Liver (tissue), 9 donors: ENCODE data around the gene ATP7B. TPM values are rescaled to one million over a fixed set of nuclear protein-coding genes. Genes with fewer than 3 reads are reported as not detected.
A peak's percentile ranks its signal among the peaks of the same experiment; 100 is the strongest.

ENCODE experiments used
- DNase-seq: peaks from one replicate; pipeline ENCODE4 v3.0.0-alpha.2; 2017; ENCODE audit warnings: low spot score
- H3K27ac ChIP-seq, 2 donors: one replicate each; pipeline ENCODE4 v1.7.0; 2013; ENCODE audit warnings: inconsistent platforms in 2 of 2, low read length in 2 of 2, control low read depth in 1 of 2, low read depth in 1 of 2, mild to moderate bottlenecking in 1 of 2
- H3K27me3 ChIP-seq, 4 donors: one replicate each; pipeline versions ENCODE4 v1.6.1 to v1.7.0; 2013; ENCODE audit warnings: low read length in 3 of 4, inconsistent platforms in 1 of 4, mild to moderate bottlenecking in 1 of 4, moderate library complexity in 1 of 4; ENCODE audit not compliant: control insufficient read depth in 4 of 4, insufficient read depth in 4 of 4
- H3K36me3 ChIP-seq, 4 donors: one replicate each; pipeline versions ENCODE4 v1.6.1 to v1.7.0; 2013; ENCODE audit warnings: low read length in 3 of 4, mild to moderate bottlenecking in 3 of 4, low read depth in 1 of 4, moderate library complexity in 1 of 4; ENCODE audit not compliant: control insufficient read depth in 4 of 4, insufficient read depth in 3 of 4
- H3K4me1 ChIP-seq, 4 donors: one replicate each; pipeline versions ENCODE4 v1.6.1 to v1.7.0; 2013; ENCODE audit warnings: low read length in 3 of 4, mild to moderate bottlenecking in 3 of 4, moderate library complexity in 1 of 4; ENCODE audit not compliant: control insufficient read depth in 4 of 4, insufficient read depth in 4 of 4
- H3K4me3 ChIP-seq, 3 donors: one replicate each; pipeline versions ENCODE4 v1.6.1 to v1.7.0; 2013; ENCODE audit warnings: low read length in 3 of 3, control low read depth in 1 of 3, low read depth in 1 of 3, mild to moderate bottlenecking in 1 of 3
- H3K9ac ChIP-seq, 2 donors: one replicate each; pipeline ENCODE4 v1.7.0; 2013; ENCODE audit warnings: low read length in 2 of 2, mild to moderate bottlenecking in 2 of 2, moderate library complexity in 2 of 2, control low read depth in 1 of 2, low read depth in 1 of 2
- H3K9me3 ChIP-seq, 4 donors: one replicate each; pipeline versions ENCODE4 v1.6.1 to v1.7.0; 2013; ENCODE audit warnings: low read length in 3 of 4; ENCODE audit not compliant: control insufficient read depth in 4 of 4
- EGR1 ChIP-seq, 2 donors: IDR thresholded peaks; 2 replicates each; pipeline ENCODE4 v1.6.1; 2016 to 2018; ENCODE audit warnings: antibody characterized with exemption in 2 of 2, low read depth in 2 of 2
- FOXA1 ChIP-seq: IDR thresholded peaks from 2 replicates; pipeline ENCODE4 v1.6.1; 2016; ENCODE audit warnings: antibody characterized with exemption
- FOXA2 ChIP-seq: IDR thresholded peaks from 2 replicates; pipeline ENCODE4 v1.6.1; 2016; ENCODE audit warnings: antibody characterized with exemption
- GABPA ChIP-seq, 2 donors: IDR thresholded peaks in 1 of 2; conservative IDR thresholded peaks in 1 of 2; 2 replicates each; pipeline ENCODE4 v1.6.1; 2016; ENCODE audit warnings: antibody characterized with exemption in 2 of 2, mild to moderate bottlenecking in 1 of 2, moderate library complexity in 1 of 2
- HNF4A ChIP-seq, 2 donors: conservative IDR thresholded peaks; 2 replicates each; pipeline ENCODE4 v1.6.1; 2016; ENCODE audit warnings: antibody characterized with exemption in 2 of 2, mild to moderate bottlenecking in 2 of 2
- HNF4G ChIP-seq: IDR thresholded peaks from 2 replicates; pipeline ENCODE4 v1.6.1; 2016; ENCODE audit warnings: antibody characterized with exemption
- JUND ChIP-seq, 2 donors: IDR thresholded peaks; 2 replicates each; pipeline ENCODE4 v1.6.1; 2016; ENCODE audit warnings: antibody characterized with exemption in 2 of 2
- NR2F2 ChIP-seq: IDR thresholded peaks from 2 replicates; pipeline ENCODE4 v1.6.1; 2016; ENCODE audit warnings: antibody characterized with exemption
- RAD21 ChIP-seq, 2 donors: IDR thresholded peaks; 2 replicates each; pipeline ENCODE4 v1.6.1; 2016; ENCODE audit warnings: antibody characterized with exemption in 2 of 2, mild to moderate bottlenecking in 2 of 2
- RXRA ChIP-seq, 2 donors: IDR thresholded peaks; 2 replicates each; pipeline ENCODE4 v1.6.1; 2017 to 2018; ENCODE audit warnings: antibody characterized with exemption in 2 of 2, mild to moderate bottlenecking in 1 of 2
- SP1 ChIP-seq: IDR thresholded peaks from 2 replicates; pipeline ENCODE4 v1.6.1; 2018; ENCODE audit warnings: antibody characterized with exemption, mild to moderate bottlenecking
- TAF1 ChIP-seq: conservative IDR thresholded peaks from 2 replicates; pipeline ENCODE4 v1.6.1; 2016; ENCODE audit warnings: antibody characterized with exemption, mild to moderate bottlenecking
- YY1 ChIP-seq: IDR thresholded peaks from 2 replicates; pipeline ENCODE4 v1.6.1; 2016; ENCODE audit warnings: antibody characterized with exemption, mild to moderate bottlenecking
- WGBS: extraction: QIAGEN DNeasy Blood & Tissue Kit; methylation state at CpG from one replicate; pipeline ENCODE4 v1.1.7; 2013; 5-methylcytosine and 5-hydroxymethylcytosine counted together
- polyA plus RNA-seq, 2 donors: library from polyadenylated mRNA; stranded (reverse) in 1 of 2; unstranded in 1 of 2; fragments of 200-250 nt in 1 of 2; fragments of >200 nt in 1 of 2; fragmentation: Nextera tagmentation in 1 of 2; extraction: Ambion mirVana in 1 of 2; gene quantifications; one replicate each; pipeline versions ENCODE4 v1.2.1 to v1.2.3, GENCODE V29; 2013 to 2015
- total RNA-seq, 2 donors: library from RNA; depleted of rRNA; stranded (reverse); fragments of >200 nt; gene quantifications; one replicate each; pipeline ENCODE4 v1.2.3, GENCODE V29; 2014
- TF ChIP-seq, protein P1 (sequence below): IDR thresholded peaks from 2 replicates; pipeline ENCODE4 v1.6.1; 2016; ENCODE audit warnings: antibody characterized with exemption, mild to moderate bottlenecking
- TF ChIP-seq, protein P2 (sequence below): fragments of 150-350 bp; IDR thresholded peaks from 2 replicates; pipeline ENCODE4 v1.5.1; 2017; ENCODE audit warnings: improper control_type of control experiment, low read depth, low read length; ENCODE audit not compliant: missing input control
- TF ChIP-seq, protein P3 (sequence below): IDR thresholded peaks from 2 replicates; pipeline ENCODE4 v1.6.1; 2016; ENCODE audit warnings: antibody characterized with exemption
- TF ChIP-seq, protein P4 (sequence below): IDR thresholded peaks from 2 replicates; pipeline ENCODE4 v1.6.1; 2016; ENCODE audit warnings: antibody characterized with exemption
- TF ChIP-seq, protein P5 (sequence below): IDR thresholded peaks from 2 replicates; pipeline ENCODE4 v1.6.1; 2016; ENCODE audit warnings: antibody characterized with exemption
- donor health status: healthy.
- donor health status: healthy.
- donor health status: healthy.
- donor health status: healthy.
- donor health status: healthy.

Gene ATP7B
- total and polyA plus RNA-seq, 4 donors: 8.0 to 37.7 (median 22.1) TPM

DNA sequence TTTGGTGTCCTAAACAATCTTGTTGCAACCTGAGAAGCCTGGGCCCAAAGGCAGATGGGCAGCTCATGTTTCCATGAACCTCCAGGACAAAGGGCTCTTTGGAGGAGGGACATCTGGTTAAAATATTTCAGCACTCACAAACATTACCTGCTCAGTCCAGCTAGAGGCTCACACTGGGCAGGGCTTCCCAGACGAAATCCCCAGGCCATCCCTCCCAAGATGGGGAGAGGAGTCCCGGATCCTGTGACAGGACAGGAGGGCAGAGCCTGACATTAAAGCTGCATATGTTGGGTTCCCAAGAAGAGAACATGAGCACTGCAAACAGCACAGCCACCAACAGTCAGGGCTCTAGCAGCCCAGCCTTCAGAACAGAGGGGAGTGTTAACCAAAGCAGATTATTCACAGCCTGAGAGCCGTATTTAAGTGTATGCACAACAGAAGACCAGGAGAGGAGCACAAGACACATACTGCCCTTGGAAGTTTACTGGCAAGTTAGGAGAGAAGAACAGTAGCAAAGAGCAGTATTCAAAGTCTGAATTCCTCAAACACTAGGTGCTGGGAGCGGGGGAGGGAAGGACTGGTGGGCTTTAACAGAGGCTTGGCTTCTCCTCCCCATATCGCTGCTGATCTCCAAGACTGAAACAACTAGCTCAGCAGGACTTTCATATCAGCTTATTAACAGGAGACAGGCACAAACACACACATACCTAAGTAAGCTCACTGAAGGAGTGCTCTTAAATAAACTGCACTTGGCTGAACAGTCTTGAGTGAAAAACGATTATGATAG is 12.3 kb downstream of the ATP7B start:
- Histone ChIP-seq H3K27me3 (no peaks in the 10 kb centered on the region), H3K9ac (peak overlapping the region in 1 of 2 donors; percentile 44), H3K9me3 (no peaks in the 10 kb centered on the region), H3K36me3 (no peaks in the 10 kb centered on the region), H3K4me3 (no peak overlapping the region), H3K4me1 (peaks cover 10 to 54% (median 53%) of the 10 kb centered on the region in 4 donors), H3K27ac (peak overlapping the region; percentile 69 to 72)
- WGBS: 32% methylated on average over 6 of the region's 6 CpGs
- no peak for DNase-seq
- TF ChIP-seq, protein P1, sequence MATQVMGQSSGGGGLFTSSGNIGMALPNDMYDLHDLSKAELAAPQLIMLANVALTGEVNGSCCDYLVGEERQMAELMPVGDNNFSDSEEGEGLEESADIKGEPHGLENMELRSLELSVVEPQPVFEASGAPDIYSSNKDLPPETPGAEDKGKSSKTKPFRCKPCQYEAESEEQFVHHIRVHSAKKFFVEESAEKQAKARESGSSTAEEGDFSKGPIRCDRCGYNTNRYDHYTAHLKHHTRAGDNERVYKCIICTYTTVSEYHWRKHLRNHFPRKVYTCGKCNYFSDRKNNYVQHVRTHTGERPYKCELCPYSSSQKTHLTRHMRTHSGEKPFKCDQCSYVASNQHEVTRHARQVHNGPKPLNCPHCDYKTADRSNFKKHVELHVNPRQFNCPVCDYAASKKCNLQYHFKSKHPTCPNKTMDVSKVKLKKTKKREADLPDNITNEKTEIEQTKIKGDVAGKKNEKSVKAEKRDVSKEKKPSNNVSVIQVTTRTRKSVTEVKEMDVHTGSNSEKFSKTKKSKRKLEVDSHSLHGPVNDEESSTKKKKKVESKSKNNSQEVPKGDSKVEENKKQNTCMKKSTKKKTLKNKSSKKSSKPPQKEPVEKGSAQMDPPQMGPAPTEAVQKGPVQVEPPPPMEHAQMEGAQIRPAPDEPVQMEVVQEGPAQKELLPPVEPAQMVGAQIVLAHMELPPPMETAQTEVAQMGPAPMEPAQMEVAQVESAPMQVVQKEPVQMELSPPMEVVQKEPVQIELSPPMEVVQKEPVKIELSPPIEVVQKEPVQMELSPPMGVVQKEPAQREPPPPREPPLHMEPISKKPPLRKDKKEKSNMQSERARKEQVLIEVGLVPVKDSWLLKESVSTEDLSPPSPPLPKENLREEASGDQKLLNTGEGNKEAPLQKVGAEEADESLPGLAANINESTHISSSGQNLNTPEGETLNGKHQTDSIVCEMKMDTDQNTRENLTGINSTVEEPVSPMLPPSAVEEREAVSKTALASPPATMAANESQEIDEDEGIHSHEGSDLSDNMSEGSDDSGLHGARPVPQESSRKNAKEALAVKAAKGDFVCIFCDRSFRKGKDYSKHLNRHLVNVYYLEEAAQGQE: peak; percentile 67
- TF ChIP-seq NR2F2 (no peak), GABPA (IDR thresholded peaks at IDR 0.05 in 1 of 2, conservative IDR thresholded peaks at IDR 0.05 in 1 of 2) (no peak), RXRA (IDR thresholded peaks at IDR 0.05) (peak in 1 of 2 donors; percentile 66), FOXA2 (peak; percentile 6), TAF1 (peak; percentile 79), FOXA1 (no peak), RAD21 (IDR thresholded peaks at IDR 0.05) (peak; percentile 9 to 34), JUND (IDR thresholded peaks at IDR 0.05) (no peak), HNF4G (peak; percentile 12), SP1 (peak; percentile 54), EGR1 (IDR thresholded peaks at IDR 0.05; ENCODE audit: low read depth in 2 of 2) (no peak), YY1 (peak; percentile 42), HNF4A (conservative IDR thresholded peaks at IDR 0.05) (peak; percentile 76 to 89)
- TF ChIP-seq, protein P2, sequence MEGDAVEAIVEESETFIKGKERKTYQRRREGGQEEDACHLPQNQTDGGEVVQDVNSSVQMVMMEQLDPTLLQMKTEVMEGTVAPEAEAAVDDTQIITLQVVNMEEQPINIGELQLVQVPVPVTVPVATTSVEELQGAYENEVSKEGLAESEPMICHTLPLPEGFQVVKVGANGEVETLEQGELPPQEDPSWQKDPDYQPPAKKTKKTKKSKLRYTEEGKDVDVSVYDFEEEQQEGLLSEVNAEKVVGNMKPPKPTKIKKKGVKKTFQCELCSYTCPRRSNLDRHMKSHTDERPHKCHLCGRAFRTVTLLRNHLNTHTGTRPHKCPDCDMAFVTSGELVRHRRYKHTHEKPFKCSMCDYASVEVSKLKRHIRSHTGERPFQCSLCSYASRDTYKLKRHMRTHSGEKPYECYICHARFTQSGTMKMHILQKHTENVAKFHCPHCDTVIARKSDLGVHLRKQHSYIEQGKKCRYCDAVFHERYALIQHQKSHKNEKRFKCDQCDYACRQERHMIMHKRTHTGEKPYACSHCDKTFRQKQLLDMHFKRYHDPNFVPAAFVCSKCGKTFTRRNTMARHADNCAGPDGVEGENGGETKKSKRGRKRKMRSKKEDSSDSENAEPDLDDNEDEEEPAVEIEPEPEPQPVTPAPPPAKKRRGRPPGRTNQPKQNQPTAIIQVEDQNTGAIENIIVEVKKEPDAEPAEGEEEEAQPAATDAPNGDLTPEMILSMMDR: no peak
- TF ChIP-seq, protein P3, sequence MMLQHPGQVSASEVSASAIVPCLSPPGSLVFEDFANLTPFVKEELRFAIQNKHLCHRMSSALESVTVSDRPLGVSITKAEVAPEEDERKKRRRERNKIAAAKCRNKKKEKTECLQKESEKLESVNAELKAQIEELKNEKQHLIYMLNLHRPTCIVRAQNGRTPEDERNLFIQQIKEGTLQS: no peak
- TF ChIP-seq, protein P4, sequence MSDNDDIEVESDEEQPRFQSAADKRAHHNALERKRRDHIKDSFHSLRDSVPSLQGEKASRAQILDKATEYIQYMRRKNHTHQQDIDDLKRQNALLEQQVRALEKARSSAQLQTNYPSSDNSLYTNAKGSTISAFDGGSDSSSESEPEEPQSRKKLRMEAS: no peak
- TF ChIP-seq, protein P5, sequence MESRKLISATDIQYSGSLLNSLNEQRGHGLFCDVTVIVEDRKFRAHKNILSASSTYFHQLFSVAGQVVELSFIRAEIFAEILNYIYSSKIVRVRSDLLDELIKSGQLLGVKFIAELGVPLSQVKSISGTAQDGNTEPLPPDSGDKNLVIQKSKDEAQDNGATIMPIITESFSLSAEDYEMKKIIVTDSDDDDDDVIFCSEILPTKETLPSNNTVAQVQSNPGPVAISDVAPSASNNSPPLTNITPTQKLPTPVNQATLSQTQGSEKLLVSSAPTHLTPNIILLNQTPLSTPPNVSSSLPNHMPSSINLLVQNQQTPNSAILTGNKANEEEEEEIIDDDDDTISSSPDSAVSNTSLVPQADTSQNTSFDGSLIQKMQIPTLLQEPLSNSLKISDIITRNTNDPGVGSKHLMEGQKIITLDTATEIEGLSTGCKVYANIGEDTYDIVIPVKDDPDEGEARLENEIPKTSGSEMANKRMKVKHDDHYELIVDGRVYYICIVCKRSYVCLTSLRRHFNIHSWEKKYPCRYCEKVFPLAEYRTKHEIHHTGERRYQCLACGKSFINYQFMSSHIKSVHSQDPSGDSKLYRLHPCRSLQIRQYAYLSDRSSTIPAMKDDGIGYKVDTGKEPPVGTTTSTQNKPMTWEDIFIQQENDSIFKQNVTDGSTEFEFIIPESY: no peak
